Activated naive CD8-positive, alpha-beta T cell treated with anti-CD3 and anti-CD28 coated beads for 36 hours (primary cell): ENCODE results near the gene LRMDA. TPM values are rescaled to one million over a fixed set of nuclear protein-coding genes. Genes with fewer than 3 reads are reported as not detected.

ENCODE experiments used
- DNase-seq: peaks from one replicate; pipeline ENCODE4 v3.0.0; 2021
- H3K27ac Mint-ChIP-seq: one replicate; pipeline ENCODE4 v1.8.0; 2022; ENCODE audit warnings: mild to moderate bottlenecking, moderate library complexity, mixed read lengths
- H3K27me3 Mint-ChIP-seq: one replicate; pipeline ENCODE4 v1.8.0; 2022; ENCODE audit warnings: mild to moderate bottlenecking, mixed read lengths
- H3K36me3 Mint-ChIP-seq: one replicate; pipeline ENCODE4 v1.8.0; 2021; ENCODE audit warnings: mild to moderate bottlenecking, mixed read lengths
- H3K4me1 Mint-ChIP-seq: one replicate; pipeline ENCODE4 v1.8.0; 2021; ENCODE audit warnings: mixed read lengths
- H3K4me3 Mint-ChIP-seq: one replicate; pipeline ENCODE4 v1.8.0; 2022; ENCODE audit warnings: mild to moderate bottlenecking, moderate library complexity, mixed read lengths
- H3K9me3 Mint-ChIP-seq: one replicate; pipeline ENCODE4 v1.8.0; 2022; ENCODE audit warnings: mixed read lengths
- total RNA-seq, 2 experiments: library from RNA; stranded (reverse); gene quantifications; one replicate each; pipeline ENCODE4 v1.2.3, GENCODE V29; 2021

LRMDA gene
- total RNA-seq, 2 experiments from 2014 or later, result not detected

GRCh38 chr10:76209135-76209534, 777.7 kb downstream of the LRMDA start:
- no peaks in the 10 kb centered on the region for H3K27me3 Mint-ChIP-seq
- no peak overlapping the region for H3K27ac Mint-ChIP-seq
- H3K4me1 Mint-ChIP-seq, result no peaks in the 10 kb centered on the region

DNA sequence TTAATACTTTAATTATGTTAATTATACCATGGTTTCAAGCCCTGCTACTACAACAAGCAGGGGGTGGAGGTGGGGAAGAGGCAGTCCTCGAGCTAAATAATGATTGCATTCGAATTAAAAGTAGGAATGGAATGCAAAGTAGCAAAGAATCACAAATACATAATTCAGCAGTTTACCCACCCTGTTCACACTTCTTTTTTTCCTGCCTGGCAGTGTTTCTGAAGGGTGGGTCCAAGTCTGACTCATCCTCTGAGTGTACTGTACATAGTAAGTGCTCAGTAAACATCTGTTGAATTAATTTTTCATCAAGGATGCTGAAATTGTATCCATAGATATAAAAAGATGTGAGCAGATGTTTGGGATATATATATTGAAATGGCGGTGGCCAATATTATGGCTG, 778.8 kb downstream of the LRMDA start:
- Mint-ChIP-seq H3K36me3 (no peaks in the 10 kb centered on the region), H3K9me3 (no peaks in the 10 kb centered on the region), H3K4me1 (no peaks in the 10 kb centered on the region), H3K27ac (no peak overlapping the region), H3K4me3 (no peak overlapping the region), H3K27me3 (no peaks in the 10 kb centered on the region)
- DNase-seq, result no peak

More at GRCh38 chr10:76209135-76209534, 777.7 kb downstream of the LRMDA start:
- H3K36me3 Mint-ChIP-seq, result no peaks in the 10 kb centered on the region
- no peak for DNase-seq
- no peaks in the 10 kb centered on the region for H3K9me3 Mint-ChIP-seq
- H3K4me3 Mint-ChIP-seq, result no peak overlapping the region

DNA sequence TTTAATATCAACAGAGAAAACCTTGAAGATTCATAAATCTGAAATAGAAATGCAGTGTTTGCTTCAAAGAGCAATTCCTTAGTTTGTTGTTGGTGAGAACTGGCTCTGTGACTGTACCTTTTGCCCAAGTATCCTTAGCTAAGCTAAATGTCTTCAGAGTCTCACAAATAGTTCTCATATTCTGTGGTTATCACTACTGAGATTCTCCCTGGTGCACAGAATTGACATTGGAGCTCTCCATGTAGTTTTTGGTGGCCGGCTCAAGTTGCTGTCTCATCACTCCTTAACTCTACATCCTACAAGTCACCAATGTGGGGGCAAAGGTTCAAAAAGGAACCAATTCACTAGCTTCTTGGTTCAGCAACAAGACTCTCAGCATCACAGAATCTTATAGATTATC, 780.3 kb downstream of the LRMDA start:
- Mint-ChIP-seq H3K36me3 (no peaks in the 10 kb centered on the region), H3K4me1 (no peaks in the 10 kb centered on the region), H3K9me3 (no peaks in the 10 kb centered on the region), H3K4me3 (no peak overlapping the region), H3K27me3 (no peaks in the 10 kb centered on the region), H3K27ac (no peak overlapping the region)
- DNase-seq, result no peak

DNA sequence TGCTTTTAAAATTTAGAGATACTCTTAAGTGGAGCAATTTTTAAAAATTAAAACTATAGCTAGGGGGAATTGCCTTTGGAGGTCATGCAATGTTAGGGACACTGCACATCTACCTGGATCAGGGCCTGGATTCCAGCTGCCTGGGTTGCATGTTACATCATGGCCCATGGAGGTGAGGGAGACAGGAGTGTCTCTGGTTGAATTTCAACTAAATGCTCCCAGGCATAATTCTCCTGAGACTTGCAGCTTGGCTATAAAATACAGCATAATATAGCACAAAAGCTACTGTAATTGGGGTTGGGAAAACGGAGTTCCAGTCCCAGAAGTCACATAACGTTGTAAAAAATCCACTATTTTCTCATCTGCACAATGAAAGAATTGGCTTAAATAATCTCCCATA, 782.5 kb downstream of the LRMDA start:
- no peaks in the 10 kb centered on the region for H3K4me1 Mint-ChIP-seq
- H3K4me3 Mint-ChIP-seq, result no peak overlapping the region
- no peaks in the 10 kb centered on the region for H3K9me3 Mint-ChIP-seq
- H3K36me3 Mint-ChIP-seq, result no peaks in the 10 kb centered on the region
- H3K27me3 Mint-ChIP-seq, result no peaks in the 10 kb centered on the region
- no peak overlapping the region for H3K27ac Mint-ChIP-seq
- no peak for DNase-seq

DNA sequence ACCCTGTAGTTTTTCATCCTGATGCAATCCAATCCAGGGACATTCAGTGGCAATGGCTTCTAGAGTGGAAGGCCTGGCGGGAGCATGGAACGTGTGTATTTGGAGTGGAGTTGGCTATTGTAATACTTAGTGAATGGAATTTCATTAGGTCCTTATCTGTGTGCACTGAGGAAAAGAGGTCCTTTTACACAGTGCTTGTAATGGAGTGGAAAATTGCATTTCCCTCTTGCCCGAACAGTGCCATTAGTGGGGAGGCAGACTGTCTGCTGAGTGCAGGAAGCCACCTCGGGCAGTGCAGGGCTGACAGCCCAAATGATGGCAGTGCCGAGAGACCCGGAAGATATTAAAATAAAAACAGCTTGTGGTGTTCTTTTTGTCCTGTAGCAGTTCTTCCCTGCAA, 786.6 kb downstream of the LRMDA start:
- DNase-seq, result no peak
- Mint-ChIP-seq H3K4me3 (no peak overlapping the region), H3K9me3 (peaks cover 4% of the 10 kb centered on the region), H3K27me3 (no peaks in the 10 kb centered on the region), H3K27ac (no peak overlapping the region), H3K36me3 (no peaks in the 10 kb centered on the region), H3K4me1 (no peaks in the 10 kb centered on the region)

DNA sequence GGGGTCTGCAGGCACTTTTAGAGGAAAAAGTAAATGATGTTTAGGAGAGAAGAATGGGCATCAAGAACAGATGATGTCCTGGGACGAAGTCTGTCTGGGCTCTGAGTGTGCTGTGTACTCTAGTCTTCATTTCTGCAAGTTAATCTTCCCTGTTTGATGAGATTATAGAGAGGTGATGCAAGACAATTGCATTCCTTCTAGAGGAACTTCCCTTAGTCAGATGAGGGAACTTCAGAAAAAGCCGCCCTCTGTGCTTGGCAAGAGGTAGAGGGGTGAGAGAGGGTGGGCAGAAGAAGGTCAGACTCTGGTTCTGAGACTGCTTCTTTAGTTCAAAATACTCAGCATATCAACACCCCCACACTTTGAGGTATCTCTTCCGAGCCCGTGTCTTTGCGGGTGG, 797.9 kb downstream of the LRMDA start:
- Mint-ChIP-seq H3K4me1 (no peaks in the 10 kb centered on the region), H3K27ac (no peak overlapping the region), H3K4me3 (no peak overlapping the region), H3K36me3 (no peaks in the 10 kb centered on the region), H3K27me3 (peaks cover 7% of the 10 kb centered on the region), H3K9me3 (peaks cover 3% of the 10 kb centered on the region)
- no peak for DNase-seq

- Mint-ChIP-seq H3K9me3 (peaks cover 1% of the 10 kb centered on the region), H3K4me3 (no peak overlapping the region), H3K36me3 (no peaks in the 10 kb centered on the region), H3K4me1 (no peaks in the 10 kb centered on the region), H3K27ac (no peak overlapping the region), H3K27me3 (peaks cover 7% of the 10 kb centered on the region)
- DNase-seq, result no peak
Measured at GRCh38 chr10:76230921-76231285, 799.5 kb downstream of the LRMDA start.

GRCh38 chr10:76231286-76231934, 800.0 kb downstream of the LRMDA start:
- Mint-ChIP-seq H3K36me3 (no peaks in the 10 kb centered on the region), H3K27me3 (peaks cover 7% of the 10 kb centered on the region), H3K9me3 (no peaks in the 10 kb centered on the region), H3K4me1 (no peaks in the 10 kb centered on the region), H3K4me3 (no peak overlapping the region), H3K27ac (no peak overlapping the region)
- DNase-seq, result no peak

- DNase-seq, result no peak
- Mint-ChIP-seq H3K27ac (no peak overlapping the region), H3K4me3 (no peak overlapping the region), H3K9me3 (peaks cover 2% of the 10 kb centered on the region), H3K36me3 (no peaks in the 10 kb centered on the region), H3K4me1 (no peaks in the 10 kb centered on the region), H3K27me3 (peaks cover 10% of the 10 kb centered on the region)
Measured at GRCh38 chr10:76234499-76235226, 803.2 kb downstream of the LRMDA start.

GRCh38 chr10:76236356-76236755, 804.9 kb downstream of the LRMDA start:
- peaks cover 2% of the 10 kb centered on the region for H3K9me3 Mint-ChIP-seq
- H3K27me3 Mint-ChIP-seq, result peaks cover 10% of the 10 kb centered on the region
- no peaks in the 10 kb centered on the region for H3K36me3 Mint-ChIP-seq
- no peaks in the 10 kb centered on the region for H3K4me1 Mint-ChIP-seq
- no peak overlapping the region for H3K27ac Mint-ChIP-seq
- no peak overlapping the region for H3K4me3 Mint-ChIP-seq
- no peak for DNase-seq

DNA sequence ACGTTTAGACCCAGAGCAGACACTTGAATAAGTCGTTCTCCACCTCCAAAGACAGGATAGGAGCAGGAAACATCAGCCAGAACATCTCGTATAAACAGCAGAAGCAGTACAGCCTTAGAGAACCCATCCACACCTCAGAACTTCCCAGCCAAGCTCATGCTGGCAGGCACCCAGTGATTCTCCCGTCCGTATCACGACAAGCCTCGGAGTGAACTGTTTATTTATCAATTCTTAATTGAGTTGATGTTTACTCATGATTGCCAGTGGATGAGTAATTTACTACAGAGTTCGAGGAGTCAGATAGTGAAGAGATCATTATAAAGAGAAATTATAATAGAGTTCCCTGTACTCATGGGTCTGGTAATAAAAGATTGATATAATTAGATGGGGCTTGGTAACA, 811.5 kb downstream of the LRMDA start:
- no peaks in the 10 kb centered on the region for H3K4me1 Mint-ChIP-seq
- no peak overlapping the region for H3K27ac Mint-ChIP-seq
- H3K36me3 Mint-ChIP-seq, result no peaks in the 10 kb centered on the region
- no peak overlapping the region for H3K4me3 Mint-ChIP-seq
- peaks cover 2% of the 10 kb centered on the region for H3K9me3 Mint-ChIP-seq
- DNase-seq, result no peak
- H3K27me3 Mint-ChIP-seq, result peaks cover 3% of the 10 kb centered on the region

- Mint-ChIP-seq H3K27me3 (peaks cover 3% of the 10 kb centered on the region), H3K36me3 (no peaks in the 10 kb centered on the region), H3K27ac (no peak overlapping the region), H3K4me3 (no peak overlapping the region), H3K4me1 (no peaks in the 10 kb centered on the region), H3K9me3 (peaks cover 2% of the 10 kb centered on the region)
- no peak for DNase-seq
Measured at GRCh38 chr10:76244061-76244686, 812.8 kb downstream of the LRMDA start.

DNA sequence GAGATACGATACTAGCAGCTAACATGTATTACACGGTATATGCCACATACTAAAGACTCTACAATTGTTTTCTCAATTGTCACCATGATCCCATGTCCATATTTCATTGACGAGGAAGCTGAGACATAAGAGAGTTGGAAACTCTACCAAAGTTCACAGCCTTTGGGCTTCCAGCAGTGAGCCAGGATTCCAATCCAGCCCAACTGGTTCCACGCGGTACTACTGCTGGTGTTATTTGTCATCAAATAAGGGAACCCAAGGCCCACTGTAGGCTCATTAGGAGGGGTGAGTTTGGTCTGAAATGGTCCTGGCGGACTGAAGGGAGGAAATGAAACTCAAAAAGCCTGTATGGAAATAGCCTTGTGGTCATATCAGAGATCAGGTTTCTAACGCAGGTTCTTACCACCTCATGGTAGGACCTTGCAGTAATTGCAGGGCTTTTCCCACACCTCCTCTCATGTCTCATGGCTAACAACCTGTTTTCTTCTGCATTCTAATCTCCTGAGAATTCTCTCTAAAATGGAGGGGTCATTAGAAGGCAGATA, 814.6 kb downstream of the LRMDA start:
- no peak for DNase-seq
- H3K27ac Mint-ChIP-seq, result no peak overlapping the region
- H3K36me3 Mint-ChIP-seq, result no peaks in the 10 kb centered on the region
- H3K4me3 Mint-ChIP-seq, result no peak overlapping the region
- no peaks in the 10 kb centered on the region for H3K4me1 Mint-ChIP-seq
- H3K9me3 Mint-ChIP-seq, result no peaks in the 10 kb centered on the region
- H3K27me3 Mint-ChIP-seq, result no peaks in the 10 kb centered on the region

GRCh38 chr10:76248649-76249200, 817.3 kb downstream of the LRMDA start:
- H3K27ac Mint-ChIP-seq, result no peak overlapping the region
- no peak overlapping the region for H3K4me3 Mint-ChIP-seq
- no peaks in the 10 kb centered on the region for H3K27me3 Mint-ChIP-seq
- H3K36me3 Mint-ChIP-seq, result no peaks in the 10 kb centered on the region
- no peaks in the 10 kb centered on the region for H3K4me1 Mint-ChIP-seq
- no peaks in the 10 kb centered on the region for H3K9me3 Mint-ChIP-seq
- DNase-seq, result no peak
